ENCODE data around the gene PIGU. TPM values are rescaled to one million over a fixed set of nuclear protein-coding genes. Genes with fewer than 3 reads are reported as not detected.

Gene PIGU
- total RNA-seq = 6.2 and 9.6 TPM in 2 replicates

GRCh38 chr20:34676642-34677373 lies at the start of gene PIGU:
Gene PIGU (minus strand): TSS chr20:34677092. CDS start chr20:34677085, 7 bp downstream.

GRCh38 chr20:34704177-34705007 lies 27.5 kb upstream of the PIGU start, which contains the start of gene TP53INP2:
Gene TP53INP2 (plus strand): TSS chr20:34704344. CDS start chr20:34708740, 4,396 bp downstream.

GRCh38 chr20:34558320-34559218 lies 118.3 kb downstream of the PIGU start, which contains the start of gene MAP1LC3A:
Gene MAP1LC3A (plus strand): TSS chr20:34558718. CDS start chr20:34558869, 151 bp downstream.

GRCh38 chr20:34516247-34517113 lies 160.4 kb downstream of the PIGU start, which contains the start of gene DYNLRB1:
Gene DYNLRB1 (plus strand): TSS chr20:34516422. CDS start chr20:34516459, 37 bp downstream.

Other genes with a start within 250 kb of the PIGU start
- gene DYNLRB1, start 160.7 kb downstream of the PIGU start, total RNA-seq = 16.1 and 41.7 TPM in 2 replicates
- gene MAP1LC3A, start 118.4 kb downstream of the PIGU start, total RNA-seq = 6.2 and 8.0 TPM in 2 replicates
- 1.7 and 3.6 TPM in 2 replicates for gene TP53INP2, start 27.3 kb upstream of the PIGU start, total RNA-seq
- 5.8 and 10.9 TPM in 2 replicates for gene NCOA6, start 148.6 kb upstream of the PIGU start, total RNA-seq
- gene GGT7, start 195.8 kb upstream of the PIGU start, total RNA-seq = 1.4 and 6.7 TPM in 2 replicates
- gene ACSS2, start 199.5 kb upstream of the PIGU start, total RNA-seq = 47.7 and 47.8 TPM in 2 replicates

Data from nasal cavity respiratory epithelium epithelial cell of viscerocranial mucosa (primary cell).